OCI-LY3 (cell line): ENCODE measurements around the gene SND1.

ENCODE experiments used
- EZH2phosphoT487 ChIP-seq: fragments of 200-600 bp; shearing (Covaris generic); IDR thresholded peaks from 2 replicates; pipeline ENCODE4 v1.6.1; 2018; ENCODE audit warnings: antibody characterized with exemption, mixed run types, low read depth
- TF ChIP-seq, protein P1 (sequence below): fragments of 200-600, 300-600 bp; sonication (generic); IDR thresholded peaks from 2 replicates; pipeline ENCODE4 v1.5.1; 2014; ENCODE audit warnings: antibody characterized with exemption, low read length, low read depth

DNA sequence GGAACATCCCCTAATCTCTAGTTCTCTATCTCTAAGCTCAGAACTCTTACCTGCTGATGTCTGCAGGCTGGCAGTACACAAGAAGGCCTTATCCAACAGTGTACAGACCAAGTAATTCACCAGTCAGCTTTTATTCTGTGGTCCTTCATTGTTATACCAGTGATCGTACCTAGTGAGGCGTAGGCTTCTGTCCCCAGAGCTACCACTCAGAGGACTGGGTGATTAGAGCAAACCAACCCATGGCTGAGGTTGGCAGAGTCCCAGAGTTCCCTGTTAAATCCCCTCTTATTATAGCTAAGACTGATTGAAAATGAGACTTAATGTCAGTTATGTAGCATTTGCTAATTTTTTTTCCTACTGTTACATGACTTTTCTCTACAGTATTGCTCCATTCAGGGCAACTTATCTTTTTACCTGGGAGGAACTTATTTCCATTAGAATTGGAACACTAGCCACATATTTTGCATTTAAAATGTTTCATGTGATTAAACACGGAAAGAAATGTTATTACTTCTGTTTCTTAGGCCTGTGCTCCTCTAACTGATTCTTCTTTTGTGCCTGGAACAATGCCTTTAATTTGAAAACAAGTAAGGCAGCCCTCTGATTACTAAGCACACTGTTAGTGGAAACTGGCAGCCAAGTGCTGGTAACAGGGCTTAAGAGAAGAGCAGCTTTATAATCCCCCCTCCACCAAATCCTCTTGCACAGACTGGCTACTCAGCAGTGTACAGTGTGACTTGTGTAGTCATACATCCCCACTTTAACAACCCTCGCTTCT, 252.1 kb downstream of the SND1 start:
- TF ChIP-seq, protein P1, sequence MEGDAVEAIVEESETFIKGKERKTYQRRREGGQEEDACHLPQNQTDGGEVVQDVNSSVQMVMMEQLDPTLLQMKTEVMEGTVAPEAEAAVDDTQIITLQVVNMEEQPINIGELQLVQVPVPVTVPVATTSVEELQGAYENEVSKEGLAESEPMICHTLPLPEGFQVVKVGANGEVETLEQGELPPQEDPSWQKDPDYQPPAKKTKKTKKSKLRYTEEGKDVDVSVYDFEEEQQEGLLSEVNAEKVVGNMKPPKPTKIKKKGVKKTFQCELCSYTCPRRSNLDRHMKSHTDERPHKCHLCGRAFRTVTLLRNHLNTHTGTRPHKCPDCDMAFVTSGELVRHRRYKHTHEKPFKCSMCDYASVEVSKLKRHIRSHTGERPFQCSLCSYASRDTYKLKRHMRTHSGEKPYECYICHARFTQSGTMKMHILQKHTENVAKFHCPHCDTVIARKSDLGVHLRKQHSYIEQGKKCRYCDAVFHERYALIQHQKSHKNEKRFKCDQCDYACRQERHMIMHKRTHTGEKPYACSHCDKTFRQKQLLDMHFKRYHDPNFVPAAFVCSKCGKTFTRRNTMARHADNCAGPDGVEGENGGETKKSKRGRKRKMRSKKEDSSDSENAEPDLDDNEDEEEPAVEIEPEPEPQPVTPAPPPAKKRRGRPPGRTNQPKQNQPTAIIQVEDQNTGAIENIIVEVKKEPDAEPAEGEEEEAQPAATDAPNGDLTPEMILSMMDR, result no peak
- no peak for TF ChIP-seq EZH2phosphoT487
